ENCODE results near the gene TDRD9. TPM values are rescaled to one million over a fixed set of nuclear protein-coding genes. Genes with fewer than 3 reads are reported as not detected.

The TDRD9 gene
- total and polyA plus RNA-seq, 2 of the 4 experiments (the other 2 are of a cell fraction): 0.07 to 0.18 TPM

- no peak overlapping the region for H2AFZ ChIP-seq (replicated peaks; ENCODE audit: low read length, poor library complexity)
- no peak overlapping the region for H3K4me2 ChIP-seq (ENCODE audit: low read depth, low read length)
- no peak overlapping the region for H3K27ac ChIP-seq (ENCODE audit: insufficient read depth, low read length)
- H3K4me1 ChIP-seq (ENCODE audit: control insufficient read depth, insufficient read depth, low read length): no peaks in the 10 kb centered on the region
- no peak overlapping the region for H3K56ac ChIP-seq (ENCODE audit: extremely low read depth, insufficient read depth, low read length)
- H3K18ac ChIP-seq (ENCODE audit: low read depth, low read length): no peak overlapping the region
- dilution Hi-C loops (cut with HindIII; ENCODE audit: low sequenced_read_pairs, unreplicated experiment) (no loop called here), in situ Hi-C loops (cut with MboI; ENCODE audit: low sequenced_read_pairs) (no loop called here), intact Hi-C loops (cut with micrococcal nuclease) (no loop called here)
- no peaks in the 10 kb centered on the region for H3K36me3 ChIP-seq (ENCODE audit: control insufficient read depth, insufficient read depth, low read length)
- no peak overlapping the region for H3K14ac ChIP-seq (replicated peaks; ENCODE audit: low read depth, low read length)
- no peak overlapping the region for H4K91ac ChIP-seq (ENCODE audit: insufficient read depth, low read depth, low read length)
- no peaks in the 10 kb centered on the region for H3K79me1 ChIP-seq (ENCODE audit: low read depth in 1 of 2, low read length in 2 of 2)
- no peak overlapping the region for H4K5ac ChIP-seq (ENCODE audit: low read depth, low read length)
- DNase-seq (no peak), ATAC-seq (ENCODE audit: low read depth) (no peak)
- no peaks in the 10 kb centered on the region for H3K9me1 ChIP-seq (ENCODE audit: insufficient read depth, low read length)
- H2BK15ac ChIP-seq (ENCODE audit: low read depth, low read length): no peak overlapping the region
- H2AK5ac ChIP-seq (ENCODE audit: low read depth, low read length): no peak overlapping the region
- no peak overlapping the region for H2BK20ac ChIP-seq (ENCODE audit: low read depth, low read length)
- H3K23ac ChIP-seq (ENCODE audit: low read depth, low read length): no peak overlapping the region
- H2AK9ac ChIP-seq (replicated peaks; ENCODE audit: low read depth, low read length, poor library complexity): no peak overlapping the region
- H4K8ac ChIP-seq (ENCODE audit: low read depth in 2 of 2, low read length in 2 of 2): no peak overlapping the region
- POLR2A ChIA-PET (ENCODE audit: unreplicated experiment): no interaction called here
- no TSS peak for BruUV-seq (replicated peaks)
- no peak overlapping the region for H2BK120ac ChIP-seq (ENCODE audit: low read depth, low read length)
- no CpG with 5 or more reads among the region's 5 CpGs for WGBS, 2 experiments (ENCODE audit: extremely low coverage in 2 of 2, insufficient read length in 1 of 2)
- no peak overlapping the region for H3K4ac ChIP-seq (ENCODE audit: low read depth, low read length)
- TF ChIP-seq POLR2A (IDR thresholded peaks at IDR 0.05; ENCODE audit: low read depth, low read length) (no peak), MAFK (IDR thresholded peaks at IDR 0.05; ENCODE audit: low read depth, low read length) (no peak), ELK1 (IDR thresholded peaks at IDR 0.05; ENCODE audit: borderline replicate concordance, low read depth, low read length) (no peak), MXI1 (IDR thresholded peaks at IDR 0.05; ENCODE audit: borderline replicate concordance, low read depth, low read length) (no peak), RAD21 (IDR thresholded peaks at IDR 0.05; ENCODE audit: low read length) (no peak), NFE2L2 (IDR thresholded peaks at IDR 0.05; ENCODE audit: low read depth, low read length) (no peak), SMC3 (IDR thresholded peaks at IDR 0.05; ENCODE audit: low read depth, low read length) (no peak), RFX5 (IDR thresholded peaks at IDR 0.05; ENCODE audit: low read depth, low read length) (no peak), MAZ (IDR thresholded peaks at IDR 0.05; ENCODE audit: borderline replicate concordance, low read depth, low read length) (no peak), RCOR1 (IDR thresholded peaks at IDR 0.05; ENCODE audit: insufficient replicate concordance, low read length) (no peak), BHLHE40 (IDR thresholded peaks at IDR 0.05; ENCODE audit: low read depth, low read length) (no peak), CEBPB (IDR thresholded peaks at IDR 0.05; ENCODE audit: low read depth, low read length) (no peak), CHD1 (IDR thresholded peaks at IDR 0.05; ENCODE audit: low read depth, low read length) (no peak), USF2 (IDR thresholded peaks at IDR 0.05; ENCODE audit: low read depth, low read length) (no peak), CTCF (conservative IDR thresholded peaks at IDR 0.05; ENCODE audit: low read depth, low read length) (no peak), FOS (IDR thresholded peaks at IDR 0.05; ENCODE audit: low read depth, low read length) (no peak)
- no peak overlapping the region for H2BK5ac ChIP-seq (ENCODE audit: low read depth, low read length, poor library complexity, severe bottlenecking)
- no peak overlapping the region for H3K9ac ChIP-seq (ENCODE audit: low read depth, low read length)
- CTCF ChIA-PET: no interaction called here
- H4K20me1 ChIP-seq (ENCODE audit: insufficient read depth, low read length): no peaks in the 10 kb centered on the region
- no peak overlapping the region for H3K4me3 ChIP-seq (ENCODE audit: insufficient read depth, low read depth, low read length)
- peaks cover 2% of the 10 kb centered on the region; the same call in 1 of the 2 replicates for H3K27me3 ChIP-seq (ENCODE audit: control insufficient read depth, insufficient read depth, low read length)
- no peaks in the 10 kb centered on the region for H3K9me3 ChIP-seq (ENCODE audit: control insufficient read depth, insufficient read depth, low read length)
These were observed 21.0 kb downstream of the TDRD9 start for GRCh38 chr14:103949131-103949790.

Data from IMR-90 (cell line).